CD4-positive, alpha-beta T cell treated with Interleukin-2 at 100 ng/mL for 4 hours (primary cell): ENCODE measurements around the gene PITPNC1.
"Not testable (repeated sequence)": the region's sequence is repeated elsewhere in the genome, so short reads cannot be mapped to it uniquely, and the experiment has no call there.

Experiments used
- DNase-seq: peaks from one replicate; pipeline ENCODE4 v3.0.0-alpha.2; 2020; ENCODE audit warnings: low spot score

PITPNC1 gene

GRCh38 chr17:67624886-67625656 lies 248.0 kb downstream of the PITPNC1 start:
- DNase-seq, result no peak

DNA sequence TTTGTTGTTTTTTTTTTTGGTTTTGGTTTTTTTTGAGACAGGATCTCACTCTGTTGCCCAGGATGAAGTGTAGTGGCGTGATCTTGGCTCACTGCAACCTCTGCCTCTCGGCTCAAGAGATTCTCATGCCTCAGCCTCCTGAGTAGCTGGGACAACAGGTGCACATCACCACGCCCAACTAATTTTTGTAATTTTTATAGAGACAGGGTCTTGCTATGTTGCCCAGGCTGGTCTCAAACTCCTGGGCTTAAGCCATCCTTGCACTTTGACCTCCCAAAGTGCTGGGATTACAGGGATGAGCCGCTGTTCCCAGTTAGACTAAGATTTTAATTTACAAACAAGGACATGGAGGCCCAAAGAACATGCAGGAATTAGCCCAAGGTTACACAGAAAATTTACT lies 248.9 kb downstream of the PITPNC1 start:
- DNase-seq, result no peak

DNA sequence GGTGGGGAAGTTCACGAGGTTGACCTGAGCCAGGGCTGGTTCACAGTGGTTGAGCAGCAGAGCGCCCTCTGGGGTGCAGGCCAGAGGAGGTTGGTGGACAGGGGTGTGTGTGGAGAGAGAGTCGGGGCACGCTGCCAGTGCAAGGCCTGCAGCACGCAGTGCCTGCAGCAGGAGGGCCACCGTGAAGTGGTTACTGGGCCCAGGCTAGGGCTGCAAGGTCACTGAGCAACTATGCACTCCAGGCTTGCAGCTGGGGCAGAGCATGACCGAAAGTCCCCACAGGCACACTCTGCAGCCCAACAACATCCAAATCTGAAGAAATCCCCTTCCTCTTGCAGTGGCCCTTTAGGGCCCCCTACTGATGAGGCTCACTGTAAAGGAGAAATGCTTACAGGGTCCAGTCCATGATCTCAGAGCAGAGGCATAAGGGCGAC lies 251.5 kb downstream of the PITPNC1 start:
- DNase-seq, result peak; percentile 7

DNA sequence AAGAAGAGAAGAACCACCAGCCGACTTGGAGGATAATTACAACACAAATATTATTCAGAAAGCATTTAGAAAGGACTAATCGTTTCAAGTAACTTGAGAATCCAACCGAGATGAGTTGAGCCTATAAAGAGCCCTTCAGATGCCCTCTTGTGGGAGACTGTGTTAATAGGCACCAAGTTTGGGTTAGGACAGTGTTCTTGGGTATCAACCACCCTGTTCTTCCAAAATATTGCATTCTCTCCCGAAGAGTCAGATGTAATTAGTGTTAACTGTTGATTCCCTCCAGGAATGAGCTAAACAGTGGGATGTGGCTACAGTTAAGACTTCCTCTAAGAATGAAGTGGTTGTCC lies 252.9 kb downstream of the PITPNC1 start:
- peak; percentile 24 for DNase-seq

GRCh38 chr17:67630836-67631235 lies 253.8 kb downstream of the PITPNC1 start:
- not testable (repeated sequence) for DNase-seq

DNA sequence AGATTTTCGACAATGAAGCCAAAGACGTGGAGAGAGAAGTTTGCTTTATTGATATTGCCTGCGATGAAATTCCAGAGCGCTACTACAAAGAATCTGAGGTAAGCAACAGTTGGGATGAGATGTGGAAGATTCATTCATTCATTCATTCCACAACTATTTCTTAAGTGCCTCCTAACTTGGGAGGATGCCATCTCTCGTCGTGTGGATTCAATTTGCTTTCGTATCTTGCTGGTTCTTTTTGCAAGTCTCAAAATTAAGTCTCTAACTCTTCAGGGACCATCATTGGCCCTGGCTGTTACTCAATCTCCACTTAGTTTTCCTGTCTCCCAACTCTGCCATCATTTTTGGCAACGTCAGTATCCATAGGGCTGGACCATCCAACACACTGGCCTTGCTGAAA lies 255.1 kb downstream of the PITPNC1 start:
- DNase-seq, result no peak

DNA sequence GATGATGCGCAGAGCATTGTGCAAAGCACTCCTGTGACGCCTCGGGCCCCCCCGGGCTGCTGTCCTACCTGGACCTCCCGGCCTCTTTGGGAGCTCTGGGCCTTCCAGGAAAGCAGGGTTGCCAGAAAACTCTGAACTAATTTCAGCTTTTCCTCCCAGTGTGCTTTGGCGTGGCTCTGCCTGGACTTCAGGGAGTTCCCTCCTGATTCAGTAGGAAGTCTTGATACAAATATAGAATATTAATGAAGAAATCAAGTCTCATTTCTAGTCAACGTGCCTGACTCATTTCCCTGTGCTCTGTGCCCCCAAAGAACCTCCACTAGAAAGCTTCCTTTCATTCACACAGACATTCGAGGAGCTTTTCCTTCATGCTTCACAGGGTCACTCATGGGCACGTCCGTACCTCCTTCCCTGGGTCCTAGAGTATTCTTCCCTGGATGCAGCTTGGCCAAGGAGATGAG lies 256.7 kb downstream of the PITPNC1 start:
- no peak for DNase-seq

GRCh38 chr17:67635681-67636080 lies 258.6 kb downstream of the PITPNC1 start:
- DNase-seq, result no peak

DNA sequence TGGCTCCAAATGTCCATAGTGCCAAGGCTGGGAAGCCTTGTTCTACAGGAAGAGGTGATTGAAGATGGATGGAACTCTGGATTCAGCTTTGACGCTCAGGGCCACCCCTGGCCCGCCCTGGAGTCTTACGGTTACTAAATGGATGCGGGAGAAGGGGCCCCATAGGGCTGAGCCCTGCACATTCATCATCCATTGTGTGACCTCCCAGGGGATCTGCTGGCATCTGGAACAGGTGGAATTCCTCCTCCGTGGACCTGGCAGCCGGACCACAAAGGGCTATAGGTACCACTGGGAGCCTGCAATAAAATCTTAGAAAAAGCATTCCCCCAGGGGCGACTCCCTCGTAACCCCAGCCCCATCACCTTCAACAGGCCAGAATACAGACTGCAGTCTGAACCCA lies 259.2 kb downstream of the PITPNC1 start:
- no peak for DNase-seq

- no peak for DNase-seq
Observed at GRCh38 chr17:67636834-67637520, 259.9 kb downstream of the PITPNC1 start.

GRCh38 chr17:67637901-67638641 lies 261.0 kb downstream of the PITPNC1 start:
- no peak for DNase-seq

DNA sequence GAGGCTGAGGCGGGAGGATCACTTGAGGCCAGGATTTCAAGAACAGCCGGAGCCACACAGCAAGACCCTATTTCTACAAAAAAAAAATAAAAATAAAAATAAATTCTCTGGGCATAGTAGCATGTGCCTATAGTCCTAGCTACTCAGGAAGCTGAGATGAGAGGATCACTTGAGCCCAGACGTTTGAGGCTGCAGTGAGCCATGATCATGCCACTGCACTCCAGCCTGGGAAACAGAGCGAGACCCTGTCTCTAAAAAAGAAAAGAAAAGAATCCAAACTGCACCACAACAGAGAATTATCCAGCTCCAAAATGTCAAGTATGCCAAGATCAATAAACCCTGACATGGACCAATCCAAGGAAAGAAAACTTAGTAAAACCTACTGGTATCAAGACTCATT lies 261.8 kb downstream of the PITPNC1 start:
- DNase-seq, result no peak

- no peak for DNase-seq
Observed at GRCh38 chr17:67639555-67639954, 262.5 kb downstream of the PITPNC1 start.

GRCh38 chr17:67639979-67640378 lies 262.9 kb downstream of the PITPNC1 start:
- no peak for DNase-seq

- no peak for DNase-seq
Observed at GRCh38 chr17:67642488-67642887, 265.4 kb downstream of the PITPNC1 start.

DNA sequence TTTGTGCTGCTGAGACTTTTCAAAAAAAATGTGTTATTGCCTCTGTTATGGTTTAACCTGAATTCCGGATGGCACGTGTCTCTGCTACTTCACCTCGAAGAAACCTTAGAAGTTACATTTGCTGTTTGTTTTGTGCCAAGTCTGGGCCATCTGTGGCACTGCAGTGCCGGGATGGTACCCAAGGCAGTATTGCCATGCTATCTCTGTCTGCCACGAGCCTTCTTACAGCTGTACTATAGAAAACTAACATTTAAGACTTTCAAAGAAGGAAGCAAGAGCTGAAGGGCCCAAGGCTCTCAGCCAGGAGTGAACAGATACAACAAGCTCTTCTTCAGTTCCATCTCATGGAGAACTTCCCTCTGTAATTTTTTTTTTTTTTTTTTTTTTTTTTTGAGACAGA lies 267.0 kb downstream of the PITPNC1 start:
- no peak for DNase-seq

GRCh38 chr17:67645195-67645594 lies 268.1 kb downstream of the PITPNC1 start:
- DNase-seq, result not testable (repeated sequence)

DNA sequence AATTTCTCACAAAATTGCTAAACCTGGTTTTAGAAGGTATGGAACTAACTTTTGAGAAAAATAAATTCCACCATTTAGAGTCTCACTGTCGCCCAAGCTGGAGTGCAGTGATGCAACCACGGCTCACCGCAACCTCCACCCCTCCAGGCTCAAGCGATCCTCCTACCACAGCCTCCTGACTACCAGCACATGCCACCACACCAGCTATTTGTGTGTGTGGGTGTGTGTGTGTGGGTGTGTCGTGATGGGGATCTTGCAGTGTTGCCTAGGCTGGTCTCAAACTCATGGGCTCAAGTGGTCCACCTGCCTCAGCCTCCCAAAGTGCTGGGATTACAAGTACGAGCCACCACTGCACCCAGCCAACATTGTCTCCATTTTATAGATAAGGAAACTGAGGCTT lies 269.4 kb downstream of the PITPNC1 start:
- DNase-seq, result no peak

DNA sequence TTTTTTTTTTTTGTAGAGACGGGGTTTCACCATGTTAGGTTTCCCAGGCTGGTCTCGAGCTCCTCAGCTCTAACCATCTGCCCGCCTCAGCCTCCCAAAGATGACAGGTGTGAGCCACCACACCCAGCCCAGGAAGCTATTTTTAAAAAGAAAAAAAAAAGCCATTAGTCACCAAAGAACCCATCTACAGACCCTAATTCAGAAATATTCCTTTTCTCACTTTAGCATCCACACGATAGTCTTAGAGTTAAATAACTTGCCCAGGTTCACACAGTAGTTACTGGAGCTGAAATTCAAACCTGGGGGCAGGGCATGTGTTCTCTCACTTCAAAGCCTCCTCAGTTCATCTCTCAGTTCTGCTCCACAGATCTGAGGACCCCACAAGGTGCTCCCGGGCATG lies 270.4 kb downstream of the PITPNC1 start:
- DNase-seq, result no peak

DNA sequence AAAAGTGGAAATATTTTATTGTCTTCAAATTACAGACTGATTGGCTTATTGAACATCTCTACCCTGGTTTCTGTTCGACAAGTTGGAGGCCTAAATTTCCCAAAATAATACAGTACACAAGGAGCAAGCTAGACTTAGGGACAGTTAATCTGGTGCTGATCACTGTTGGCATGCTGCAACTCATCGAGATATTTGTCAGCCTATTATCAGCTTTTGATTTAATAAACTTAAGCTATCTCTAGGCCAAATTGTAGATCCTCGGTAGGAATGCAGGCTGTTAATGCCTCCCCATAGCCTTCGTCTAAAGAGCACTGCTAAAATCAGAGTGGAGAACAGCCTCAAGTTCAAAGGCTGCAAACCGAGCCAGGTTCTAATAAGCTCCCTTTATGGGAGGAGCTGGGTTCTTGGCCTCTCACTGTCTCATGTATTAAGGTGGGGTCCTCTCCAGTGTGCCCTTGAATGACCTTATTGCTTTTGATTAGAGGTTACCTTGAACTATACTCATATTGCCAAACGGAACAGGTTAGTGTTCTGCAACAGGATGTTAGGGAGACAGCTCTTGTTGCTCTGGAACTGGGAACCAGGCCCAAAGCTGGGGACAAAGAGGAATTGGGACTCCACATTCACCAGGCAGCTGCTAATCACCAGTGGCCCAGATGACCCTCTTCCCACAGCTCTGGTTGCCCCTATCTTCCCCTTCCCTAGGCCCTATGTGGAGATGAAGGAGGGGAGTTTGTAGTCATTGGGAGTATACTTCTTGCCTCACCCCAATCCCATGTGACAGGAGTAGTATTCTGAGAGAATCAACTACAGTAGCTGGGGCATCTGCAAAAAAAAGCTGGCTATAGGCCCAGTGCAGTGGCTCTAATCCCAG lies 271.2 kb downstream of the PITPNC1 start:
- DNase-seq, result no peak

DNA sequence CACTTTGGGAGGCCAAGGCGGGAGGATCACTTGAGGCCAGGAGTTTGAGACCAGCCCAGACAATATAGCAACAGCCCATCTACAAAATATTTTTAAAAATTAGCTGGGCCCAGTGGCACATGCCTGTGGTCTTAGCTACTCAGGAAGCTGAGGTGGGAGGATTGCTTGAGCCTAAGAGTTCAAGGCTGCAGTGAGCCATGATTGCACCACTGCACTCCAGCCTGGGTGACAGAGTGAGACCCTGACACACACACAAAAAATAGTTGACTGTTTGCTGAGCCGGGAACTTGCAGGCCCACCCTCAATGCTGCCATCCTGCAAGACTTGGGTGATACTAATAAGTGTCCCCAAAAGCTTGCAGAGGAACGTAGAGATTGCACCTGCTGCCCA lies 271.8 kb downstream of the PITPNC1 start:
- not testable (repeated sequence) for DNase-seq

- DNase-seq, result no peak
Observed at GRCh38 chr17:67649891-67650290, 272.8 kb downstream of the PITPNC1 start.
